Astrocyte (in vitro differentiated cells and primary cell): Measurements from ENCODE around the gene KCNMA1.

Experiments used
- EZH2 ChIP-seq: IDR thresholded peaks from 2 replicates; pipeline ENCODE4 v1.6.1; 2012; ENCODE audit warnings: mild to moderate bottlenecking, low read length, inconsistent platforms; ENCODE audit not compliant: insufficient read depth
- TF ChIP-seq, protein P1 (sequence below): IDR thresholded peaks from 2 replicates; pipeline ENCODE4 v1.5.1; 2011; ENCODE audit warnings: low read depth, mild to moderate bottlenecking, inconsistent platforms, low read length, moderate library complexity; ENCODE audit not compliant: insufficient read depth

DNA sequence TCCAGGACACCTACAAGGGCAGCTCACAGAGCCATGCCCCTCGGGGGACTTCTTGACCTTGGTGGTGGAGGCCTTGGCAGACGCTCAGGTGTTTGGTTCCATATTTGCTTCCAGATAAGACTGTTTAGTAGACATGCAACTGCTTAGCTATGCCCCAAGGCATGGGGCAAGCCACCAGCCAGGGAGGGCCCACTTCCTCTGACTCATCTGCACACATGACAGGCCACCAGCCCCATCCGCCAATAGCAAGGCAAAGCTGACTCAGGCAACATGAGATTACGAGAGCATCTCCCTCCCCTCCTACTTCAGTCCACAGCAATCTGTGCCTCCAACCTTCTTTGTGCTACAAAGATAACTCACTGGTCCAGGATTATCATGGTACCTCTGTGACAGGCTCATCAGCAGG, 54.9 kb downstream of the KCNMA1 start:
- TF ChIP-seq, protein P1, sequence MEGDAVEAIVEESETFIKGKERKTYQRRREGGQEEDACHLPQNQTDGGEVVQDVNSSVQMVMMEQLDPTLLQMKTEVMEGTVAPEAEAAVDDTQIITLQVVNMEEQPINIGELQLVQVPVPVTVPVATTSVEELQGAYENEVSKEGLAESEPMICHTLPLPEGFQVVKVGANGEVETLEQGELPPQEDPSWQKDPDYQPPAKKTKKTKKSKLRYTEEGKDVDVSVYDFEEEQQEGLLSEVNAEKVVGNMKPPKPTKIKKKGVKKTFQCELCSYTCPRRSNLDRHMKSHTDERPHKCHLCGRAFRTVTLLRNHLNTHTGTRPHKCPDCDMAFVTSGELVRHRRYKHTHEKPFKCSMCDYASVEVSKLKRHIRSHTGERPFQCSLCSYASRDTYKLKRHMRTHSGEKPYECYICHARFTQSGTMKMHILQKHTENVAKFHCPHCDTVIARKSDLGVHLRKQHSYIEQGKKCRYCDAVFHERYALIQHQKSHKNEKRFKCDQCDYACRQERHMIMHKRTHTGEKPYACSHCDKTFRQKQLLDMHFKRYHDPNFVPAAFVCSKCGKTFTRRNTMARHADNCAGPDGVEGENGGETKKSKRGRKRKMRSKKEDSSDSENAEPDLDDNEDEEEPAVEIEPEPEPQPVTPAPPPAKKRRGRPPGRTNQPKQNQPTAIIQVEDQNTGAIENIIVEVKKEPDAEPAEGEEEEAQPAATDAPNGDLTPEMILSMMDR = no peak
- no peak for TF ChIP-seq EZH2
